Muscle of back (tissue), 11 donors: ENCODE measurements around the gene ZBED1. TPM values are rescaled to one million over a fixed set of nuclear protein-coding genes. Genes with fewer than 3 reads are reported as not detected.
A peak's percentile ranks its signal among the peaks of the same experiment; 100 is the strongest.
"Not testable (repeated sequence)": the region's sequence is repeated elsewhere in the genome, so short reads cannot be mapped to it uniquely, and the experiment has no call there.

Experiments used
- DNase-seq, 3 donors: peaks; one replicate each; pipeline versions ENCODE4 v3.0.0 to v3.0.0-alpha.2; 2013
- polyA plus RNA-seq, 10 donors: library from polyadenylated mRNA; unstranded; fragments of 120-200 nt; gene quantifications; one replicate each; pipeline ENCODE4 v1.2.1, GENCODE V29; 2013; ENCODE audit not compliant: insufficient read length in 10 of 10

ZBED1 gene
- polyA plus RNA-seq, 10 donors, result 17.0 to 29.2 (median 23.2) TPM

- no peak for DNase-seq
Observed at GRCh38 chrX:2478546-2479419, 22.0 kb downstream of the ZBED1 start.

- not testable (repeated sequence) for DNase-seq
Observed at GRCh38 chrX:2477313-2477712, 23.5 kb downstream of the ZBED1 start.

- no peak for DNase-seq
Observed at GRCh38 chrX:2474963-2475726, 25.6 kb downstream of the ZBED1 start.

GRCh38 chrX:2474280-2474962, 26.4 kb downstream of the ZBED1 start:
- no peak for DNase-seq

- not testable (repeated sequence) for DNase-seq
Observed at GRCh38 chrX:2473064-2473463, 27.7 kb downstream of the ZBED1 start.

- no peak for DNase-seq
Observed at GRCh38 chrX:2471641-2472040, 29.1 kb downstream of the ZBED1 start.

- DNase-seq, result not testable (repeated sequence)
Observed at GRCh38 chrX:2471126-2471525, 29.6 kb downstream of the ZBED1 start.

- DNase-seq, result not testable (repeated sequence)
Observed at GRCh38 chrX:2469852-2470251, 30.9 kb downstream of the ZBED1 start.

- DNase-seq, result no peak
Observed at GRCh38 chrX:2469196-2469685, 31.5 kb downstream of the ZBED1 start.

GRCh38 chrX:2468261-2469195, 32.2 kb downstream of the ZBED1 start:
- DNase-seq, result no peak

- no peak for DNase-seq
Observed at GRCh38 chrX:2466876-2467656, 33.7 kb downstream of the ZBED1 start.

GRCh38 chrX:2464677-2465166, 36.1 kb downstream of the ZBED1 start:
- no peak for DNase-seq

- no peak for DNase-seq
Observed at GRCh38 chrX:2463973-2464676, 36.7 kb downstream of the ZBED1 start.

- peak in 1 of 3 donors; percentile 44 for DNase-seq
Observed at GRCh38 chrX:2463481-2463880, 37.3 kb downstream of the ZBED1 start.

- no peak for DNase-seq
Observed at GRCh38 chrX:2462780-2463179, 38.0 kb downstream of the ZBED1 start.

GRCh38 chrX:2462074-2462473, 38.7 kb downstream of the ZBED1 start:
- DNase-seq, result no peak

- no peak for DNase-seq
Observed at GRCh38 chrX:2461711-2462016, 39.1 kb downstream of the ZBED1 start.

GRCh38 chrX:2460821-2461710, 39.7 kb downstream of the ZBED1 start:
- DNase-seq, result not testable (repeated sequence)
